GM18519 (cell line): ENCODE results near the gene MAPRE3.
"Not testable (repeated sequence)": the region's sequence is repeated elsewhere in the genome, so short reads cannot be mapped to it uniquely, and the experiment has no call there.

Experiments
- ATAC-seq: cut with Tn5 transposase; IDR thresholded peaks from one replicate; pipeline ENCODE4 v1.9.1; 2021; ENCODE audit warnings: mild to moderate bottlenecking, moderate library complexity; ENCODE audit not compliant: unreplicated experiment, low FRiP score

MAPRE3 gene

DNA sequence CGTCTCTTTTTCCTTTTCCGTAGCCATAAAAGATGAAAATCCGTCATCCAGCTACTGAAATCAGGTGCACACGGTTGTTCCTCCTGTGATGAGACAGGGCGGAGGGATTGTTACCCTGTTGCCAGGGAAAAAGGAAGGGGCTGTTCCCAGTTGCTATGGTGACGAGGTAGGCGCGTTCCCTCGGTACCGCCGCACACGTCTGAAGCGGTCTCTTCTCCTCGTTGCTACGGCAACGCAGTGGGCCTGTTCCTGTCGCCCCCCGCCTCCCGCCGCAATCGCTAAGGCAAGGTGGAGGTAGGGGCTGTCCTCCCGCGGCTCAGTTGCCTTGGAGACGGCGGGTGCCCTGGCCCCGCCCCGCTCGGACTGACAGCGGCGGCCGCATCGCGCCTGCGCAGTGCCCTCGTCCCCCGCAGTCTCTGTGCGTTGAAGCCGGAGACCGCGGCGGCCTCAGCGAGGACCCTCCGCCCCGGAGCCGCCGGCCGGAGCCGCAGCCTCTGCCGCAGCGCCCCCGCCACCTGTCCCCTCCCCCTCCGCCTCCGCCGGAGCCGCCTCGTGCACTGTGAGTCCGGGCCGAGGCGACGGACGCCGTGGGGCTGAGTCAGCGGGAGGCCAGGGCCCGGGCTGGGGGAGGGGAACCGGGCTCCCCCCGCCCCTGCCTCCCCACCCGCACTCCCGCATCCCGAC lies at the start of gene MAPRE3:
TSS of gene MAPRE3 (plus strand) at position 394 of the 684 bp plus-strand sequence. CDS start 51,582 bp downstream, outside the sequence.
- no peak for ATAC-seq

DNA sequence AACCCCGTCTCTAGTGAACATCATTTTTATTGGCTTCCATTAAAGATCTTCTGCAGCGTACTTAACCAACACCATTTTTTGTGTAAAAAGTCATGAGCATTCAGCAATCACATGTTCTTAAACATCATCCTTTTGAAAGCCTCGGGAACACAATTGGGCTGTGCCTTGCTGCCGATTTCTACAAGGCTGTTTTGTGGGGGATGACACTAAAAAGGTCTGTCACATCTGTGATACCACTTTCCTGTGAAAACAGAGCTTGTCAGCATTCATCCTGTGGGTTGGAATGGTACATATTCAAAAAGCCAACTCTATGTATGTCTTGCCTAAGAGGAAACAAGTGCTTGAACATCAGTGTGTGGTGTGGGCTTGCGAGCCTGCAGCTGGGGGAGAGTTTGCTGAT lies 49.1 kb upstream of the MAPRE3 start:
- ATAC-seq = no peak

DNA sequence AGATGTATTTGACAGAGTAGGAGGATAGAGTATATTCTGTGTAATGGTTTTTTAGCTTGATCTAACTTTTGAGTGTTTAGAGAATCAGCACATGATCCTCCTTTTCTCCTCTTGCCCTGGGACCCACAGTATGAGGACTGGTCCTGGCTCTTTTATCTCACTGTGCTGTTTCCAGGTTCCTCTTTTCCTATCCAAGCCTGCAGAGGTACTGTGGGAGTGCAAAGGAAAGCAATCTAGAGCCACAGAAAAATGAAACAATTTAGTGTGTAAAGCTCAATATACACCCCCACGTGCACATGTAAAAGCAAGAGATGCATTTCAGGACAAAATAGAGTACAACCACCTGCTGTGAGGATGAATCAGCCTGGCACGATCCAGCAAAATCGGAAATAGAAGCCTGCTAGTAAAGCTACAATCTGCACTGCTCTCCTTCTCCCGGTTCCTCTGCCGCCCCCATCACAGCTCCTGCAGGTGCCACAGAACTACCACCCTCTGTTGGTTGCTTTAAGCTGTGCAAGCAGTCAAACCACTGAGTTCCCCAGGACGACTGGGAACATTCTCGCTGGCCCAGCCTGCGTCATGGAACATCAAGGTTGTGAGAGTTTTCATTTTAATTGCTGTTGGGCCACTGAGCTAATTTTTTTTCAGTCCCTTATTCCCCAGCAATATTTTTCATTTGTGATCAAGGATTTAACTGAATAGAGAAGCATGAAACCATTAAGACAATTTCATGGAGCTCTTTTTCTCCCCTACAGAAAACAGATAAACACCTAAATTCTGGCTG lies 47.8 kb upstream of the MAPRE3 start:
- no peak for ATAC-seq

DNA sequence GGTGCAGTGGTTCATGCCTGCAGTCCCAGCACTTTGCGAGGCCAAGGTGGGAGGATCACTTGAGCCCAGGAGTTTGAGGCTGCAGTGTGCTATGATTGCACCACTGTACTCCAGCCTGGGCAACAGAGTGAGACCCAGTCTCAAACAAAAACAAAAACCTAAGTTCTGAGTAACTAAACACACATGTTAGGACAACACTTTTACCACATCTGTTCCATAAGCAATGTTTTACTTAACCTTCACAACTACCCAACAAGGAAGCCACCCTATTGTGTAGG lies 47.3 kb upstream of the MAPRE3 start:
- not testable (repeated sequence) for ATAC-seq

DNA sequence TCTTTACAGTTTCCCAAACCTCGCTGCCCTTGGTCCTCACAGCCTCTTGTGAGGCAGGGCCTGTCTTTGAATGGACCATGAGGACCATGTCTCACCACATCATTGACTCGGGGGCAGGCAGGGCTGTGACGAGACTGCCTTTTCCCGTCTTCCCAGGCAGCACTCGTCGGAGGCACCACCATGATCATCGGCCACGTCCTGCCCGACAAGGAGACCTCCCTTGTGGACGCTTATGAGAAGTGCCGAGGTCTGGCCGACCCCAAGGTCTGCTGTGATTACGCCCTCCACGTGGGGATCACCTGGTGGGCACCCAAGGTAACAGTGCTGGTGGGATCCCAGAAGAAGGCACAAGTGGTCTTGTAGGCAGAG lies 45.7 kb upstream of the MAPRE3 start:
- ATAC-seq = no peak

DNA sequence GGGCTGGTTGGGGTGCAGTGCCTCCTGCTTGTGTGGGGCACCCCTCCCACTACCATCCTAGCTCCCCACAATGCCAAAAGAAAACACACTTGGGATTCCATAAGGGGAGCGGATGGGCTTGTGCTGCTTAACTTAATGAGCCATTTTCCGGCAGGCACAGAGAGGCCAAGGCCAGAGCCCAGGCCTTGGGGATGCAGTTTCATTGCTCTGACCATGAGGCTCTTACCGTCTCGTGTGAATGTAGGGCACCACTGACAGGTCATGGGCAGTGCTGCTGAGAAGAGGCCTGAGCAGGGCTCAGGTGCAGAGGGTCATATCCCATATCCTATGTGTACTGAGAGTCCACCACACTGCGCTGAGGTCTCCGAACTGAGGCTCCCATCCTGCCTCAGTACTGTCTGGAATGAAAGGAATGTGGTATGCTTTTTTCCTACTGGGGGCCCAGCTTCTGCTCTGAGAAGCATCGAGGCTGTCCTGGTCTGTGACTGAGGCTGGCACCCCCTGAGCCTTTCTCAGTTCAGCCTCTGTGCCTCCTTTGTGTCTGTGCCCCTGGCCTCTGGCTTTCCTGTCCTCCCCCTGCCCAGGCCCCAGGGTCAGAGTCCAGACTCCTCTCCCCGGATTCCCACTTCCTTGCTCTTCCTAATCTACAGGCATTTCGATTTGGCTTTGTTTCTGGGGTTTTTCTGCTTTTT lies 45.2 kb upstream of the MAPRE3 start:
- no peak for ATAC-seq

DNA sequence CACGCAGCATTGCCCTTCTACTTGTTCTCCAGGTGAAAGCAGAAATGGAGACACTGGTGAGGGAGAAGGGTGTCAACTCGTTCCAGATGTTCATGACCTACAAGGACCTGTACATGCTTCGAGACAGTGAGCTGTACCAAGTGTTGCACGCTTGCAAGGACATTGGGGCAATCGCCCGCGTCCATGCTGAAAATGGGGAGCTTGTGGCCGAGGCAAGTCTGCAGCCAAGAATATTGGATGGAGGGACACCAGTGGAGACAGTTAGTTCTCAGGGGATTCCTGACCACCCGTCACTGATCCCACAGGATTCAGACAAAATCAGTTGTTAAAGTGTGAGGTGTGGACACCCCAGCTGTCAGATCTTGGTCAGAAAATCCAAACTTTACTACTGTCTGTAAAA lies 43.2 kb upstream of the MAPRE3 start:
- no peak for ATAC-seq

DNA sequence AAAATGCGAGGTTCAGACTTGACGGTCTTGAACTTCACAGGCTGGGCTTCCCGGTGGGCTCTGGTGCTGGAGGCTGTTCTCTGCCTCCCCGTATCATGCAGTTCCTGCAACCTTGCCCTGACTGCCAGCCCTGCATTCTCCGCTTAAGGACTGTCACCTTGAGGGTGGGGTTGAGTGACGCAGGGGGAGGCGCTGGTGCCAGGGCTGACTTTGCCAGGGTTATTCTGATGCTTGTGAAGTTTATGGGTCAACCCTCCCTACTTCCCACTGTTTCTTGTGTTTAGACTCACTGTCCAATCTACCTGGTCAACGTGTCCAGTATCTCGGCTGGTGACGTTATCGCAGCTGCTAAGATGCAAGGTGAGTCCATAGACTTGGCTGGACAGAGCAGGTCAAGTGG lies 37.5 kb upstream of the MAPRE3 start:
- ATAC-seq = no peak

DNA sequence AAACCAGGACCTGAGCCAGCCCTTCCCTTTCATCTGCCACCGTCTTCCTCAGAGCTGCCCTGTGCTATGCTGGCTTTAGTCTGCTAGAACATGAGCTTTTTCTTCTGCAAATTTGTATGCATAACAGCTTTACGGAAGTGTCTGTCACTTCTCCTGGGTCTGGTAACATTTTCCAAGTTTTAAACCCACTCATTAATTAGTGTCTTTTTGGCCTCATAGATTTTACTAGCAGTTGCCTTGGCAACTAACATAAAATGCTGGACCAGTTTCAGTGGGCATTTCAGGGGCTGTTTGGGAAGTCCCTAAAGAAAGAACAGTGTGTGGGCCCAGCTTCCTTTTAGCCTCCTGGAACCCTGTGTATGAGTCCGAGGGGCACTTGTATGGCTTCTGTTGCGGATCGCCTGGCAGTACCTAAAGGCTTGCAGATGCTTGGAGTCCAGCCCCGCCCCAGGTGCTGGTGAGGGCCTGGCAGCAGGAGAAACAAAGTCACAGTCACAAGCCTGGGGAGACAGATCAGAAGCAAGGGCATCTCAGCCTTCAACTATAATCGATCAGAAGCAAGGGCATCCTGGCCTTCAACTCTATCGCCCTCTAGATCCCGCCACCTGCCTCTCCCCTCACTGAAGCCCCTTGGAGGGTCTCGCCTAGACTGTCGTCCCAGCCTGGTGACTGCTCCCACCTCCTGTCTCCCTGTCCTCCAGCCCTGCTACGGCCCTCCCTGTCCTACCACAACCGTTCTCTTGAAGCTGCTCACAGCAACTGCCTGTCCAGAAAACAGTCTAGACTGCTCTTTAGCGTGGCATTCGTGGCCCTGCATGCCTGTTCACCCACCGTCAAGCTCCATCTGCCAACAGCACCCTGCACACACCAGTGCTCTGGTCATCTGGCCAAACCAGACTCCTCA lies 36.8 kb upstream of the MAPRE3 start:
- ATAC-seq = no peak

DNA sequence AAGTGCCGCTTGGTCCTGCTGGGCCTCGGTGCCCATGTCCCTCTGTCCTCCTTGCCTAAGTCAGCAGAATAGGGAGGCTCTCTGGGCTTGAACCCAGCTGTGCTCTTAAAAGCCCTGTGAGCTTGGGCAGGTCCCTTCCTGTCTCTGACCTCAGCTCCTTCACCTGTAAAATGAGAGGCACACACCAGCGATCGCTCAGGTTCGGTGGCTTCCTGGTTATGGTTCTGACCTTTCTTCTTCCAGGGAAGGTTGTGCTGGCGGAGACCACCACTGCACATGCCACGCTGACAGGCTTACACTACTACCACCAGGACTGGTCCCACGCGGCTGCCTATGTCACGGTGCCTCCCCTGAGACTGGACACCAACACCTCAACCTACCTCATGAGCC lies 36.1 kb upstream of the MAPRE3 start:
- ATAC-seq = no peak

DNA sequence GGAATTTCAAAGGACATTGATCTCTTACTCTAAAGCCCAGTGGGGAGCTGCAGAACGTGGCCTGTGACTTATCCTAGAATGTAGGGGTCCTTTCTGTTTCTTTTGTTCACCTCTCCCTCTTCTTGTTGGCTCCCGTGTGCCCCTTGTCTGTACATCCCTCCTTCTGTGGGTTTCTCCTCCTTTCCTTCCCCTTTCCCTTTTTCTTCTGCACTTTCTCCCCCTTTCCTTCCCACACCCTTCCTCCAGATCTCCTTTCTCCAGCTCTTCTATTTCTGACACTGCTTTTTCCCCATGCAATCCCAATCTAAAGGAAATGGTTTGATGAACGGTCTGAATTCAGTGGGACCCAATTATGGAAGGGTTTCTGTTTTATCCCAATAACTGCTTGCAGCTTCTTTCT lies 35.5 kb upstream of the MAPRE3 start:
- ATAC-seq = no peak

DNA sequence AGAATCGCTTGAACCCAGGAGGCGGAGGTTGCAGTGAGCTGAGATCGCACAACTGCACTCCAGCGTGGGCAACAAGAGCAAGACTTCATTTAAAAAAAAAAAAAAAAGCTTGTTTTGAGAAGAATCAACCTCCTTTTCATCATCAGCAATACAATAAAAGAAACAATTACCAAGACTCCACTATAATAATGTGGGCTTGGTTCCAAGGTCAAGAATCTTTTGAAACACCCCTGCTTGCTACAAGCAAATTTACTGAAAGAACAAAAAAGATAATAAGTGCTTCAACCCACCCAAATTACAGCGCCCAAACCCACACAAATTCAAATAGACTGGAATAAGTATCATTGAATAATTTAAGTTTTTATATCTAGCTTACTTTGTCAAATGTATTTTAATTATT lies 33.6 kb upstream of the MAPRE3 start:
- no peak for ATAC-seq

DNA sequence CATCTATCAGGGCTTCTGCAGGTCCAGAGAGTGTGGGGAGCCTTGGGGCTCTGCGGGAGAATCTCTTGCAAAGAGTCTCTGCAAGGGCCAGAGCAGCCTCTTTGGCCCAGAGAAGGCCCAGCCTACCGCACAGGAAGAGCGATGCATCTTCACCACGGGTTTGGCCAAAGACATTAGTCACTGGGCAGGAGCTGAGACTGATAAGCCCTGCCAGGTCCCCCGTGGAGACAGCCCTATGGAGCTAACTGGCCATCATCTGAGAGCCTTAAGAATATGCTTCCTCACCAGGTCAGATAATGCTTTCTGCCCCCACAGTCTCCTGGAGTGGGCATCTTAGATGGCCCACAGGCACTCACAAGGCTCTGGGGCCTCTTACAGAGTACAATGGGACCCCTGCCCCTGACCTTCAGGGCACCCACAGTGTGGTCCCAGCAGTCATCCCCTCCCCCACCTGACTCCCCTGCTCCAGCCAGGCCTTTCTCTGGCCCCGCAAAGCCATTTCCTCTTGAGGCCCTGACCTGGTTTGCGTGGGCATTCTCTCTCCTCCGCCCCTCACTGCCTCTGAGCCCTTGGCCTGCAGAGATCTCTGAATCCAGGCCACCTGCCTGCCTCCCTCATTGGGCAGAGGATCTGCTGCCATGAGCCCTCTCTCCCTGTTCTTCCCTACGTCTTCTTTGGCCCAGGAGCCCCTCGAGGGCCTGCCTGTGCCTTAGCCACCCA lies 31.9 kb upstream of the MAPRE3 start:
- no peak for ATAC-seq

DNA sequence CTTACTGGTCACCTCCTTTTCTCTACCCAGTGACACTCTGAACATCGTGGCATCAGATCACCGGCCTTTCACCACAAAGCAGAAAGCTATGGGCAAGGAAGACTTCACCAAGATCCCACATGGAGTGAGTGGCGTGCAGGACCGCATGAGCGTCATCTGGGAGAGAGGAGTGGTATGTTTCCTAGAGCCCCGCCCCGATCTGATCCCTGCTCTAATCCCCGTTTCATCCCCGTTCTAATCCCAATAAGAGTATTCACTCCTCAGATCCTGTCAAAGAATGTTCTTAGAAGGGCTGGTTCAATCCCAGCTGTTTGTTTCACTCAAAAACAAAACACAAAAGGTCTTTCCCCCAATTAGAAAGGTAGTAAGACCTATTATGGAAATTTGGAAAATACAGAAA lies 30.4 kb upstream of the MAPRE3 start:
- ATAC-seq = no peak

DNA sequence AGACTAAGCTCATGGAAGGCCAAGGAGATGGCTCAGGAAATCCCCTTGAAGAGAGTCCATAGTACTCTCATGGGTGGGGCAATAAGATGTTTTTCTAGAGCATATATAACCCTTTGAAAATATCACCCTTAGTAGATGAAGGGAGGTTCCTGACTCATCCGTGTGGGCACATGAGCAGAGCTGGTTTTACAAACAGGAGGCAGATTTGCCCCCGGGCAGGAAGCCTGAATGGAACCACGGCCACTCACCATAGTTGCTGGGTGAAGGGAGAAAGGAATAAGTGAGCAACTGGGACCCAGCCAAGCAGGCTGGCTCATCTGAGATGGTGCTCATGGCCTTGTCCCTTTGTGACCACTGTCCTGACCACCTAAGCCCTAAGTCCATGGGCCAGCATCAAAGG lies 29.0 kb upstream of the MAPRE3 start:
- ATAC-seq = no peak

DNA sequence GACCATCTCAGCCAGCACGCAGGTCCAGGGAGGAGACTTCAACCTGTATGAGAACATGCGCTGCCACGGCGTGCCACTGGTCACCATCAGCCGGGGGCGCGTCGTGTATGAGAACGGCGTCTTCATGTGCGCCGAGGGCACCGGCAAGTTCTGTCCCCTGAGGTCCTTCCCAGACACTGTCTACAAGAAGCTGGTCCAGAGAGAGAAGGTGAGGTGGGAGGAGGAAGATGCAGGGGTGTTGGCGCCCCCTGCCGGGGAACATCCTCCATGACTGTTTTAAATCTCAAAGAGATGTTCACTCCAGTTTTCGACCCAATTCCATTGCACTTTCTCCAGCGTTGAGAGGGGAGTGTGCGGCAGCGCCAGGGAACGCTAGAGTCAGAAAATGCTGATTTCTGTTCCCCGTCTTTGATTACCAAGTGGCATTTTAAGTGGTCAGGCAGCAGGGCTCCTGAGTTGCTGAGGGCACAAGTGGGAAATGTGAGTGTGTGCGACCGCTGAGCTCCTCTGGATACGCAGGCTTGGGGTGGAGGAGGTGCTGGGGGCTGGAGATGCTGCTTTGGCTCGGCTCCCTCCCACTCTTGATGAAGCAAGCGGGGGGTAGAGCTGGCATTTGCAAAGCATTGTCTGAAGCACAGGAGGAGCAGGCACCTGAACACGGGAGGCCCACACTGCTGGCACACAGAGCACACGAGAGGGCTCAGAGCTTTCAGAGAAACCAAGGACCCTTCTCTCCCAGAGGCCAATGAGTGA lies 27.7 kb upstream of the MAPRE3 start:
- no peak for ATAC-seq

DNA sequence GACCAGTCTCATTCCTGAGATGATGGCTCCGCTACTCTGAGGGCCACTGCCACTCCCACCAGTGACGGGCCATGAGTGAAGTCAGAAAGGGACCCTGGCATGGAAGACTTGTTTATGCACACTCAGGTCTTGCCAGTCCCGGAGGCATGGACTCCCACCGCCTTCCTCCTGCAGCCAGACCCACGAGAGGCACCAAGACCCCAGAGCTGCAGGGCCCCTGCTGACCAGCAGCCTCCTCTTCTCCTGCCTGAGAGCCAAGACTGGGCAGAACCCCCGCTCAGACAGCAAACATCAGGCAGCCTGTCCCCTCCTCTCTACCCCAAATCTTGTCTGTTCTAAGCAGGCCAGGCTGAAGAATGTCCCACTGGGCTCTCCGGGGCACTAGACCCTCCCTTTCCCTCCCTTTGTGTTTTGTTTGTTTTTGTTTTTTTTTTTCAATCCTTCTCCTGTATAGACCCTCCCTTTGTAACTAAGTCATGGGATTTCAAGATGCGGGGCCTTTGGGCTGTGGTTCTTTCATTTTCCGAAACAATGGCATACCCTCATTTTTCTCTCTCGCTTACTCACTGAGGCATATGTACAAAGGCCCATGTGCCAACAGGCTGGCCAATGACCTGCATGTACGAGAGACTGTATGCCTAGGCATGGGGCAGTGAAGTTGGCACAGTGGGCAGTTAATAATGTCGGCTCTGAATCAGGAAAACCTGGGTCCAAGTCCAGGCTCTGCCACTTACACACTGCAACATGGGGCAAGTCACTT lies 24.3 kb upstream of the MAPRE3 start:
- ATAC-seq = no peak

DNA sequence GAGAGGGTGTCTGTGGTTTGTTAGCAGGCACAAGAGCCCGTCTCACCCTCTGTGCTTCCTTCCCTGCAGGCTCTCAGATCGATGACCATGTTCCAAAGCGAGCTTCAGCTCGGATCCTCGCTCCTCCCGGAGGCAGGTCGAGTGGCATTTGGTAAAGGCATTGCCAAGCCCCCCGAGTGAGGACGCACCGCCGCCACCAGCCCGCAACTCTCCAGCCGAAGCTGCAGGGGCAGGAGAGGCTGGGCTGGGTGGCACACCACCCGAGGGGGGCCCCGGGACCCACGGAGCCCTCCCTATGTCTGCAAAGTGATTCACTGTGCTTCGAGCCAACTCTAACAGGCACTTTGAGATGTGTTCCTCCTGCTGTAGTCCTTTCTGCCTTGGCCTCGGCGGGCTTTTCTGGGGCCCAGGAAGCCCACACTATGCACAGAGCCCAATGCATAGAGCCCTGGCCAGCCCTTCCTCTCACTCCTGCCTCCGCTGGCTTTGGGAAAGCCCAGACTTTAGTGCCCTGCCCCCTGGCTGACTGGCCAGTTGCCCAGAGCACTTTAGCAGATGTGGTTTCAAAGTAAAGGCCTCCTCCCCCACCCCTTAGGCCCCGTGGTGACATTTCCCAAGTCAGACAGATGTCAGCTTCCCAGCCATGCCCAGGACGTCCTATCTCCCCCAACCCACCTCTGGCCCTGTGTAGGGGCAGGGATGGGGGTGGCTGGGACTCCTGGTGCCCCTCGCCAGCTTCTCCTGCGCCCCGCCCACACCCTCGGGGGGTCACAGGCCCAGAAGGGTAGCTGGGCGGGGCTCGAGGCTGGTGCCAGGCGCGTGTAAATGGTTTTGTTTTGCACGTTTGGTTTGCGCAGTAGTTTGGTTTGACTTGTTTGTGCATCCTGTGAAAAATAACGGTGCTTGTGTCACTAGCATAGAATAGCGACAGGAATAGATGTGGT lies 23.3 kb upstream of the MAPRE3 start:
- ATAC-seq = no peak
